Neuron (in vitro differentiated cells): ENCODE results near the gene KRT74.
"Not testable (repeated sequence)": the region's sequence is repeated elsewhere in the genome, so short reads cannot be mapped to it uniquely, and the experiment has no call there.

Source experiments
- H2AFZ ChIP-seq: one replicate; pipeline ENCODE4 v1.6.1; 2013; ENCODE audit warnings: low read depth, mild to moderate bottlenecking, inconsistent platforms, low read length, moderate library complexity
- H3K27me3 ChIP-seq: one replicate; pipeline ENCODE4 v1.6.1; 2013; ENCODE audit warnings: low read length; ENCODE audit not compliant: insufficient read depth
- H3K36me3 ChIP-seq: one replicate; pipeline ENCODE4 v1.6.1; 2013; ENCODE audit warnings: low read length; ENCODE audit not compliant: insufficient read depth
- H3K4me1 ChIP-seq: one replicate; pipeline ENCODE4 v1.6.1; 2013; ENCODE audit warnings: low read length; ENCODE audit not compliant: insufficient read depth
- H3K4me3 ChIP-seq: 2 replicates; pipeline ENCODE4 v1.5.1; 2013; ENCODE audit warnings: mild to moderate bottlenecking, low read length, moderate library complexity
- H3K9me3 ChIP-seq: one replicate; pipeline ENCODE4 v1.6.1; 2013; ENCODE audit warnings: low read length

KRT74 gene

DNA sequence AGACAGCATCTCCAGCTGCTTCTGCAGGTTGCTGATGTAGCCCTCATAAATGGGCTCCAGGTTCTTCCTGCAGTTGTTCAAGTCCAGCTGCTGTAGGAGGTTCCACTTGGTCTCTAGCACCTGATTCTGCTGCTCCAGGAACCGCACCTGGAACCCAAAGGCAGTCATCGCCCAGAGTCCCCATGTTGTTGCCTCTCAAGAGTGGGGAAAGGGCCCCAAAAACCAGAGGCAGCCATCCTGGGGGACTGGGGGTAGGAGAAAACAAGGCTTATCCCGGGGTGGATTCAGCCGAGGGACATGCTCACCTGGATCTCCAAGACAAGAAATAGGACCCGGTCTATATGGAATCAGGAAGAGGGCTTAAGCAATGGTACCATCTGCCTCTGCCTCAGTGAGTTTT is 25.3 kb upstream of the KRT74 start:
- Histone ChIP-seq H3K27me3 (no peaks in the 10 kb centered on the region), H3K36me3 (no peaks in the 10 kb centered on the region), H3K4me3 (no peak overlapping the region), H3K4me1 (no peaks in the 10 kb centered on the region), H3K9me3 (no peaks in the 10 kb centered on the region), H2AFZ (no peak overlapping the region)

DNA sequence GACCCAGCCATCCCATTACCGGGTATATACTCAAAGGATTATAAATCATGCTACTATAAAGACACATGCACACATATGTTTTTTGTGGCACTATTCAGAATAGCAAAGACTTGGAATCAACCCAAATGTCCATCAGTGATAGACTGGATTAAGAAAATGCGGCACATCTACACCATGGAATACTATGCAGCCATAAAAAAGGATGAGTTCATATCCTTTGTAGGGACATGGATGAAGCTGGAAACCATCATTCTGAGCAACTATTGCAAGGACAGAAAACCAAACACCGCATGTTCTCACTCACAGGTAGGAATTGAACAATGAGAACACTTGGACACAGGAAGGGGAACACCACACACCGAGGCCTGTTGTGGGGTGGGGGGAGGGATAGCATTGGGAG is 20.6 kb upstream of the KRT74 start:
- not testable (repeated sequence) for H3K27me3 ChIP-seq, H3K4me1 ChIP-seq, H3K4me3 ChIP-seq, H3K9me3 ChIP-seq, H2AFZ ChIP-seq, H3K36me3 ChIP-seq

DNA sequence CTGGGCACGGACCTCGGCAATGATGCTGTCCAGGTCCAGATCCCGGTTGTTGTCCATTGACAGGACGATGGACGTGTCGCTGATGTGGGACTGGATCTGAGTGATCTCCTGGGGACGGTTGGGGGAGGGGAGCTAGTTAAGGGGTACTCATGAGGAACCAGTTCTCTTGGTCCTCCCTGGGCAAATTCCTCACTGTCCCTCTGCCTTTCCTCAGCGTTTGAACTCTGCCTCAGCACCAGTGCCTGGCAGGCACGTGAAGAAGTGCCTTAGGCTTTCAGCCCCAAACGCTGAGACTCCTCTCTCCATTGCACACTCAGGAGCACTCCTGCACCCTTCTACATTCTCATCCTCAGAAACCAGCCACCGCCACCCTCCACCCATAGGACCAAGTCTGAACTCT is 17.9 kb upstream of the KRT74 start:
- H3K27me3 ChIP-seq, result no peaks in the 10 kb centered on the region
- H3K9me3 ChIP-seq, result no peaks in the 10 kb centered on the region
- no peaks in the 10 kb centered on the region for H3K4me1 ChIP-seq
- H3K4me3 ChIP-seq, result no peak overlapping the region
- H3K36me3 ChIP-seq, result no peaks in the 10 kb centered on the region
- no peak overlapping the region for H2AFZ ChIP-seq

DNA sequence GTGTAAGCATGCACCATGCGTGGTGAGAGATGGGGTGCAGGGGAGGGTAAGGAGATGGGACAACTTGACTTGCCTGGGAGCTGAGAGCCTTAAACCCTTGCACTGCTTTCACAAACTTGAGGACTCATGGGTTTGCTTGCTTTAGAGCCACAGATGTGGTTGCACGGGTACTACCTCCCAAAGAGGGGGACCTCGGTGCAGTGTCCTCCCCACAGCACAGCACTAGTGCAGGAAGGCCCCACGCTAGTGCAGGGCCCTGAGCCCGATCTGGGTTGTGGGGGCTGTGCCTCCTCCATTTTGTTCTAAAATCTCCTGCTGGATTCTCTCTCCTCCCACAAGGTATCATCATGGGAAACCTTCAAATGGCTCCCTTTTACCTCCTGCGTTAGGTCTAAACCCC is 16.4 kb upstream of the KRT74 start:
- no peaks in the 10 kb centered on the region for H3K36me3 ChIP-seq
- no peaks in the 10 kb centered on the region for H3K9me3 ChIP-seq
- H3K4me3 ChIP-seq, result no peak overlapping the region
- no peaks in the 10 kb centered on the region for H3K4me1 ChIP-seq
- H3K27me3 ChIP-seq, result no peaks in the 10 kb centered on the region
- H2AFZ ChIP-seq, result no peak overlapping the region

DNA sequence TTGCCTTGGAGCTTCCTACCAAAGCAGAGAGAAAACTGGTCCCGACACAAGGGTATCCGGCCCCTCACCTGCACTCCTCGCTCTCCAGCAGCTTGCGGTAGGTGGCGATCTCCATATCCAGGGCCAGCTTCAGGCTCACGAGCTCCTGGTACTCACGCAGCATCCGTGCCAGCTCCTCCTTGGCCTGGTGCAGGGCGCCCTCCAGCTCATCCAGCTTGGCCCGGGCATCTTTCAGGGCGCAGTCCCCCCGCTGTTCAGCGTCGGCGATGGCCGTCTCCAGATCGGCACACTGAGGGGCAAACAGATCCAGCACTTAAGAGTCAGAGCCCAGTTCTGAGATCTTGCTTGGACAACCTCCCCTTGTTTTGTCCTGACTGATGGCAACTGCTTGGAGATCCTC is 13.9 kb upstream of the KRT74 start:
- Histone ChIP-seq H3K4me1 (no peaks in the 10 kb centered on the region), H3K4me3 (no peak overlapping the region), H3K27me3 (no peaks in the 10 kb centered on the region), H2AFZ (no peak overlapping the region), H3K9me3 (no peaks in the 10 kb centered on the region), H3K36me3 (no peaks in the 10 kb centered on the region)

DNA sequence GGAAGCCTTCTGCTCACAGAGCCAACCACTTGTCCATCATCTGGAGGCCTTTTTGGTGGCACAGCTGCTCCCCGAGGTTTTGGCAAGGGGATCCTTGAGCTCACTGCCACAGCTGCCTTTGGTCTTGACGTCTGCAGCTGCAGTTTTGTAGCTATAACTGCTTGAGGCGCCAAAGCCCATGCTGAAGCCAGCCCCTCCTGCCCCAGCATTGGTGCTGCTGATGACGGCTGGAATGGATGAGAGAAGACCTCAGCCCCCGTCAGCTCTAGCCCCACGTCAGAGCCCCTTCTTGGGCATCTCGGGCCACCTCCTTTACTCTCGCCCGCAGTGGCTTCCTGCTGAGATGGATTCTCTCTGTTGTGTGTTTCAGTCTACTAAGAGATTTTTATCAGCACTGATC is 12.3 kb upstream of the KRT74 start:
- Histone ChIP-seq H3K9me3 (no peaks in the 10 kb centered on the region), H3K4me3 (no peak overlapping the region), H2AFZ (no peak overlapping the region), H3K27me3 (no peaks in the 10 kb centered on the region), H3K36me3 (no peaks in the 10 kb centered on the region), H3K4me1 (no peaks in the 10 kb centered on the region)

DNA sequence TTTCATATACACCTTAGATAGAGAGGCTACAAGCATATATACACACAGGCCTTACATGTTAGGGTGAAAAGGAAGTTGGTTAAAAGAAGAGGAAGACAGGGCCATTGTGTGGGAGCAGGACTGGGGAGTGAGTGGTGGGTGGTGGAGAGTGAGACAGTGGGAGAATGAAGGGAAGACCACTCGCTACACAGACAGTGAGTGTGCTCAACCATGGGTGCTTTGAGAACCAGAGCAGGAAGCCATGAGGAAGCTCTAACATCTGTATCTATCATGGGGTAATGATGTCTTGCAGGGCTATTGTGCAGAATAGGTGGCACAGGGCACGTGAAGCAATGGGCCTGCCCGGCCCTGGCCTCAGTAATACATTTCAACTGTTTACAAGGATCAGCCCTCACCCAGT is 11.4 kb upstream of the KRT74 start:
- H2AFZ ChIP-seq, result no peak overlapping the region
- H3K4me1 ChIP-seq, result no peaks in the 10 kb centered on the region
- no peaks in the 10 kb centered on the region for H3K36me3 ChIP-seq
- H3K9me3 ChIP-seq, result no peaks in the 10 kb centered on the region
- H3K4me3 ChIP-seq, result no peak overlapping the region
- no peaks in the 10 kb centered on the region for H3K27me3 ChIP-seq

DNA sequence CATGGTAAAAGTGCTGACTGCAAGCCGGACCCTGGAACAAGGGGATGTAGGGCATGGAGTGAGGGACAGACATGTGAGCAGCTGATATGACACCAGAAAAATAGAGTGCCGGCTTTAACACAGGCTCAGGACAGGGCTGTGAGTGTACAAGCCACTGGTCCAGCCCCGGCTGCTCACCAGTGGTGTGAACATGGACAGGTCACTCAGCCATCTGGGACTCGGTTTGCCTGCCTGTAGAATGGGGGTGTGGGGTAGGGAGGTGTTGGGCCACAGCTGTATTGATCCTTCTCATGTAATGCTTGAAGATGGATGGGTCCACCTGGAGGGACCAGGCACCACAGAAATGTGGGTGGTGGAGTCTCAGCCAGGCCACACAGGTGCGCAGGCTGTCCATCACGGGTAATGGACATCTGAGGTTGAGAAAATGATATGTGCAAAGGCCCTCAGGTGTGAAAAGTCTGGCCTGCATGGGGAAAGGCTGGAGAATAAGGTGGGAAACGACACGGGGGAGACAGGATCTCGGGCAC is 10.6 kb upstream of the KRT74 start:
- H2AFZ ChIP-seq, result no peak overlapping the region
- no peaks in the 10 kb centered on the region for H3K36me3 ChIP-seq
- H3K9me3 ChIP-seq, result no peaks in the 10 kb centered on the region
- H3K4me3 ChIP-seq, result no peak overlapping the region
- H3K4me1 ChIP-seq, result no peaks in the 10 kb centered on the region
- H3K27me3 ChIP-seq, result no peaks in the 10 kb centered on the region

DNA sequence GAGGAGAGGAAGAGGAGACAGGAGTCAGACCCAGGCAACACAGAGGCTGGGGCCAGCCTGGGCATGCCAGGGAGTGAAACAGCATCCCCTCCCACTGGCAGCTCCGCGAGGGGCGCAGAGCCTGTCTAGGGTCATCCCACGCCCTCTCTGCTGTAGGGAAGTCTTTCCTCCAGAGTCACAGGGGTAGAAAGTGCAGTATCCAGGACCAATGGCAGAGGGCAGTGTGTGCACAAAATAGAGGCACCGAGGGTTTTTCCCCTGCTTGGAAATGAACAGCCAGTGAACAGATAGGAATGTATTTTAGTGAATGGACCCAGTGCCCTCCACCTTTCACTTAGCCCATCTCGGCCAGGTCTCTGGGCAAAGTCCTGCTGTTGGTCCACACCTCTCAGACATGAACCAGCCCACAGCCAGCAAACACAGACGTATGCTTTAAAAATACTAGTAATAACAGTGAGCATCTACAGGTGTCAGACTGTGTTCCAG is 9.4 kb upstream of the KRT74 start:
- no peaks in the 10 kb centered on the region for H3K4me1 ChIP-seq
- no peak overlapping the region for H3K4me3 ChIP-seq

DNA sequence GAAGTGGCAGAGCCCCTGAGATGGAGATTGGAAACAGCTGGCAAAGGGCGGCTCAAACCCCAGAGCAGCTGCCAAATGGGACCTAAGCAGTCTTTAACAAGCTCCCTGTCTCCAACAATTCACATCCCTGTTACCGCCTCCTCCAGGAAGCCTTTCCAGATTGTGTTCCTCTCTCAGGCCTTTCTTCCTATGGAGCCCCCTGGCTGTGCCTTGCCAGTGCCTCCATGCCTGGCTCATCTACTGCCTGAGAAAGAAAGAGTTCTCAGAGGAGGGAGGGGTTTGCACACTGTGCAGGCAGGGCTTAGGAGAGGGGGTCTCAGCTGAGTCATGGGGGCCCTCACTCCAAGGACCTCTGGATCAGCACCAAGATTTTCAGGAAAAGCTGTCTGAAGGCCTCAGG is 8.8 kb upstream of the KRT74 start:
- Histone ChIP-seq H3K9me3 (no peaks in the 10 kb centered on the region), H3K4me3 (no peak overlapping the region), H3K27me3 (peaks cover 3% of the 10 kb centered on the region), H2AFZ (no peak overlapping the region), H3K4me1 (no peaks in the 10 kb centered on the region), H3K36me3 (no peaks in the 10 kb centered on the region)

More for the DNA sequence above, 9.4 kb upstream of the KRT74 start:
- Histone ChIP-seq H3K27me3 (peaks cover 3% of the 10 kb centered on the region), H3K36me3 (no peaks in the 10 kb centered on the region), H3K9me3 (no peaks in the 10 kb centered on the region), H2AFZ (no peak overlapping the region)

DNA sequence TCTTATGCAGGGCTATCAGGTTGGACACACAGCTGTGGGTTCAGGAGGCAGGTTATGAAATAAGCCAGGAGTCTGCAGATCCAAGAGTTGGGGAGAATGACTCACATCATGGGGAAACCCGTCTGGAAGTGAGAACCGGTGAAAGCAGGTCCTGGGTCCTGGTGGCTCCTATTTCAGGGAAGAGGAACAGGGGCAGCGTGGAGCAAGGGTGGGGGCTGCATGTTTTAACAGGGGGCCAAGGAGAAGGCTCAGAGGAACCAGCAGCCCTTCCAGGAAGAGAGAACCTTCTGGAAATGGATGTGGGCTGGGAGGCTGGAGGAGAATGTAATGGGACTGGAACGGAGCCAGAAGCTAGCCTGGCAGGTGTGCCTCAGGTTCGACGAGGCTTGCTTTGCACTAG is 7.8 kb upstream of the KRT74 start:
- Histone ChIP-seq H3K36me3 (no peaks in the 10 kb centered on the region), H3K4me3 (no peak overlapping the region), H3K4me1 (no peaks in the 10 kb centered on the region), H3K9me3 (no peaks in the 10 kb centered on the region), H3K27me3 (peaks cover 3% of the 10 kb centered on the region), H2AFZ (no peak overlapping the region)

DNA sequence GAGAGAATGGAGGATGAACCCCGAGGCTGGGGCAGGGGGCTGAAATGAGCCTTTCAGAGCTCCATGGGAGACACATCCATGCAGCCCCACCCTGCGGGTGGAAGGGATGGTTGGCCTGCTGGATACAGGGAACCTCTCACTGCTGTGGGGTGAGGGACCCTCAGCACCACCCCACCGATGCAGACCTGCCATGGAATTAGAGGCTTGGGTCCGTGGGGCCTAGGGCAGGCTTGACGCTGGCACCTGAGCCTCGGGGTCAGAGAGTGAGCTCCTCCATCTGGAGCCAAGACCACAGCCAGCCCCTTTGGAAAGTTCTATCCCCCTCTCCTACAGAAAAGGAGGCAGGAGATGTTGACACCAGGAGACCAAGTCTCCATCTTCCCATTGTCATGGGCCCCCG is 7.4 kb upstream of the KRT74 start:
- Histone ChIP-seq H3K27me3 (peaks cover 3% of the 10 kb centered on the region), H3K4me3 (no peak overlapping the region), H3K4me1 (no peaks in the 10 kb centered on the region), H2AFZ (no peak overlapping the region), H3K9me3 (no peaks in the 10 kb centered on the region), H3K36me3 (no peaks in the 10 kb centered on the region)

DNA sequence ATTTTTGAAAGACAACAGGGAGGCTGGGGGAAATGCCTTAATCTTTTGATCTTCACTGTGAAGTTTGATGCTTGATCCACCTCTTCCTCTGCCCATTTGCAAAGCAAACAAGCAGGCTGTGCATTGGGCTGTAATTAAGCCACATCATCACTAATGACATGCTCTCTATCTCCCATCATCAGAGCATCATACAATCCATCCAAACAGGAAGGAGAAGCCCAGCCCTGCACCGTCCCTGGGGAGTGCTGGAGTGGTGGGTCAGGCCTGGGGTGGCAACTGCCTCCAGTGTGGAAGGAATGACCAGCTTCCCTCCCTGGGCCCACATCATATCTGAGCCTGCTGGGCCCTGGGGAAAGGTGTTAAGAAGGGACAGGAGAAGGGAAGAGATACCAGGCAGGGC is 6.9 kb upstream of the KRT74 start:
- H3K4me3 ChIP-seq, result no peak overlapping the region
- no peaks in the 10 kb centered on the region for H3K36me3 ChIP-seq
- no peaks in the 10 kb centered on the region for H3K9me3 ChIP-seq
- no peak overlapping the region for H2AFZ ChIP-seq
- peaks cover 3% of the 10 kb centered on the region for H3K27me3 ChIP-seq
- H3K4me1 ChIP-seq, result no peaks in the 10 kb centered on the region
